GM23248 (cell line): ENCODE results near the gene PAK1. TPM values are rescaled to one million over a fixed set of nuclear protein-coding genes. Genes with fewer than 3 reads are reported as not detected.

ENCODE experiments used
- DNase-seq: peaks from one replicate; pipeline ENCODE4 v3.0.0-alpha.2; 2015
- H2AFZ ChIP-seq: fragments of 200-600 bp; sonication (generic); 2 replicates; pipeline ENCODE4 v1.6.1; 2016; ENCODE audit warnings: antibody characterized with exemption
- H3F3A ChIP-seq: fragments of 200-600 bp; sonication (generic); 2 replicates; pipeline ENCODE4 v1.6.1; 2016; ENCODE audit warnings: mild to moderate bottlenecking, antibody characterized with exemption, mixed run types; ENCODE audit not compliant: insufficient read depth
- H3K27ac ChIP-seq: fragments of 200-600 bp; sonication (generic); 2 replicates; pipeline ENCODE4 v1.5.1; 2016; ENCODE audit warnings: mild to moderate bottlenecking
- H3K27me3 ChIP-seq: fragments of 200-600 bp; sonication (generic); replicated peaks from 2 replicates; pipeline ENCODE4 v1.6.1; 2016; ENCODE audit warnings: mild to moderate bottlenecking; ENCODE audit not compliant: insufficient read depth
- H3K36me3 ChIP-seq: fragments of 200-600 bp; sonication (generic); 2 replicates; pipeline ENCODE4 v1.6.1; 2016; ENCODE audit warnings: low read depth, mild to moderate bottlenecking
- H3K4me1 ChIP-seq: fragments of 200-600 bp; sonication (generic); 2 replicates; pipeline ENCODE4 v1.6.1; 2016; ENCODE audit warnings: mild to moderate bottlenecking; ENCODE audit not compliant: insufficient read depth
- H3K4me2 ChIP-seq: fragments of 200-600 bp; sonication (generic); one replicate; pipeline ENCODE4 v1.6.1; 2016; ENCODE audit warnings: mild to moderate bottlenecking; ENCODE audit not compliant: unreplicated experiment
- H3K4me3 ChIP-seq: fragments of 200-600 bp; sonication (generic); 2 replicates; pipeline ENCODE4 v1.5.1; 2016; ENCODE audit warnings: mild to moderate bottlenecking
- H3K79me2 ChIP-seq: fragments of 200-600 bp; sonication (generic); 2 replicates; pipeline ENCODE4 v1.6.1; 2016; ENCODE audit warnings: mild to moderate bottlenecking; ENCODE audit not compliant: insufficient read depth
- H3K9ac ChIP-seq: fragments of 200-600 bp; sonication (generic); 2 replicates; pipeline ENCODE4 v1.6.1; 2016; ENCODE audit warnings: mild to moderate bottlenecking
- H3K9me2 ChIP-seq: fragments of 200-600 bp; sonication (generic); 2 replicates; pipeline ENCODE4 v1.6.1; 2016; ENCODE audit warnings: mixed run types, mild to moderate bottlenecking, moderate library complexity; ENCODE audit not compliant: insufficient read depth
- H3K9me3 ChIP-seq: fragments of 200-600 bp; sonication (generic); one replicate; pipeline ENCODE4 v1.6.1; 2017; ENCODE audit warnings: low read depth
- H4K20me1 ChIP-seq: fragments of 200-600 bp; sonication (generic); 2 replicates; pipeline ENCODE4 v1.6.0; 2016; ENCODE audit not compliant: insufficient read depth
- EZH2 ChIP-seq: fragments of 200-600 bp; sonication (generic); IDR thresholded peaks from 2 replicates; pipeline ENCODE4 v1.6.1; 2018; ENCODE audit warnings: antibody characterized with exemption, mild to moderate bottlenecking; ENCODE audit not compliant: insufficient read depth, poor library complexity, severe bottlenecking
- EZH2phosphoT487 ChIP-seq: fragments of 200-600 bp; sonication (generic); IDR thresholded peaks from 2 replicates; pipeline ENCODE4 v1.6.1; 2018; ENCODE audit warnings: antibody characterized with exemption, moderate library complexity, mild to moderate bottlenecking, low read depth; ENCODE audit not compliant: insufficient read depth
- WGBS, 2 experiments: methylation state at CpG; one replicate each; pipeline ENCODE4 v1.1.6; 2015 to 2017; ENCODE audit warnings: low lambda C conversion rate in 2 of 2, low coverage in 1 of 2; ENCODE audit errors: missing lambda C conversion rate in 2 of 2; 5-methylcytosine and 5-hydroxymethylcytosine counted together
- in situ Hi-C: fragments of 300-500 bp; cut with MboI; formaldehyde crosslinking; loops from 2 replicates; pipeline ENCODE4 v1.15.0; 2020
- polyA plus RNA-seq: library from polyadenylated mRNA; unstranded; fragments of >200 nt; fragmentation: Nextera tagmentation; extraction: Ambion mirVana; gene quantifications from 2 replicates; pipeline ENCODE4 v1.2.1, GENCODE V29; 2016
- total RNA-seq: library from RNA; depleted of rRNA; stranded (reverse); fragments of >200 nt; shearing (Covaris generic); gene quantifications from 2 replicates; pipeline ENCODE4 v1.2.3, GENCODE V29; 2014

The PAK1 gene
- total and polyA plus RNA-seq, 2 experiments from 2014 or later, result 20.3 to 23.8 TPM

- Histone ChIP-seq H3K36me3 (no peaks in the 10 kb centered on the region), H3K4me2 (no peak overlapping the region), H3K79me2 (peaks cover 87% of the 10 kb centered on the region), H3K4me3 (no peak overlapping the region), H3F3A (0 out of 2 replicates have a peak, but pooled peaks cover 6% of the 10 kb centered on the region), H3K9me3 (no peaks in the 10 kb centered on the region), H3K27ac (no peak overlapping the region), H2AFZ (no peak overlapping the region), H4K20me1 (no peaks in the 10 kb centered on the region), H3K27me3 (no peaks in the 10 kb centered on the region), H3K9me2 (no peaks in the 10 kb centered on the region), H3K4me1 (no peaks in the 10 kb centered on the region), H3K9ac (no peak overlapping the region)
- DNase-seq, result no peak
- 68 to 75% methylated on average over 5 of the region's 5 CpGs for WGBS, 2 experiments
- TF ChIP-seq EZH2phosphoT487 (no peak), EZH2 (no peak)
- in situ Hi-C loops, result no loop called here
Observed at GRCh38 chr11:77400775-77401449, 73.0 kb downstream of the PAK1 start.

- Histone ChIP-seq H3K27ac (no peak overlapping the region), H3K36me3 (no peaks in the 10 kb centered on the region), H3K79me2 (peaks cover 87% of the 10 kb centered on the region), H3K4me3 (no peak overlapping the region), H3K4me2 (no peak overlapping the region), H3K9me2 (no peaks in the 10 kb centered on the region), H3K9ac (no peak overlapping the region), H3K27me3 (no peaks in the 10 kb centered on the region), H2AFZ (no peak overlapping the region), H4K20me1 (no peaks in the 10 kb centered on the region), H3K9me3 (no peaks in the 10 kb centered on the region), H3K4me1 (no peaks in the 10 kb centered on the region), H3F3A (0 out of 2 replicates have a peak, but pooled peaks cover 6% of the 10 kb centered on the region)
- 51 to 57% methylated on average over 2 of the region's 2 CpGs for WGBS, 2 experiments
- TF ChIP-seq EZH2phosphoT487 (no peak), EZH2 (no peak)
- in situ Hi-C loops, result no loop called here
- no peak for DNase-seq
Observed at GRCh38 chr11:77400271-77400670, 73.6 kb downstream of the PAK1 start.

- Histone ChIP-seq H3K4me1 (no peaks in the 10 kb centered on the region), H4K20me1 (no peaks in the 10 kb centered on the region), H3K27ac (no peak overlapping the region), H3K4me2 (no peak overlapping the region), H3F3A (no peaks in the 10 kb centered on the region), H3K9me2 (no peaks in the 10 kb centered on the region), H3K4me3 (no peak overlapping the region), H3K27me3 (no peaks in the 10 kb centered on the region), H3K9me3 (no peaks in the 10 kb centered on the region), H3K36me3 (no peaks in the 10 kb centered on the region), H2AFZ (no peak overlapping the region), H3K9ac (no peak overlapping the region), H3K79me2 (peaks cover 70% of the 10 kb centered on the region)
- 93 to 100% methylated on average over 1 of the region's 1 CpG for WGBS, 2 experiments
- in situ Hi-C loops, result no loop called here
- no peak for DNase-seq
- TF ChIP-seq EZH2phosphoT487, result no peak
Observed at GRCh38 chr11:77397631-77398030, 76.3 kb downstream of the PAK1 start.

GRCh38 chr11:77396911-77397310, 77.0 kb downstream of the PAK1 start:
- Histone ChIP-seq H4K20me1 (no peaks in the 10 kb centered on the region), H2AFZ (no peak overlapping the region), H3K9me2 (no peaks in the 10 kb centered on the region), H3K9ac (no peak overlapping the region), H3K27me3 (no peaks in the 10 kb centered on the region), H3K36me3 (no peaks in the 10 kb centered on the region), H3K27ac (no peak overlapping the region), H3K4me1 (no peaks in the 10 kb centered on the region), H3F3A (no peaks in the 10 kb centered on the region), H3K79me2 (peaks cover 63% of the 10 kb centered on the region), H3K4me2 (no peak overlapping the region), H3K9me3 (no peaks in the 10 kb centered on the region), H3K4me3 (no peak overlapping the region)
- no peak for TF ChIP-seq EZH2
- TF ChIP-seq EZH2phosphoT487, result no peak
- WGBS, 2 experiments, result 68 to 72% methylated on average over 2 of the region's 2 CpGs
- in situ Hi-C loops, result no loop called here
- DNase-seq, result no peak

- WGBS, 2 experiments, result 98 to 99% methylated on average over 3 of the region's 3 CpGs
Observed at GRCh38 chr11:77396305-77396704, 77.6 kb downstream of the PAK1 start.

More at GRCh38 chr11:77396305-77396704, 77.6 kb downstream of the PAK1 start:
- Histone ChIP-seq H3K4me3 (no peak overlapping the region), H3K9me2 (no peaks in the 10 kb centered on the region), H3K36me3 (no peaks in the 10 kb centered on the region), H3K9ac (no peak overlapping the region), H3F3A (no peaks in the 10 kb centered on the region), H3K79me2 (peaks cover 59% of the 10 kb centered on the region), H2AFZ (no peak overlapping the region), H3K27me3 (no peaks in the 10 kb centered on the region), H3K9me3 (no peaks in the 10 kb centered on the region), H3K27ac (no peak overlapping the region), H4K20me1 (no peaks in the 10 kb centered on the region), H3K4me2 (no peak overlapping the region), H3K4me1 (no peaks in the 10 kb centered on the region)
- in situ Hi-C loops, result no loop called here
- TF ChIP-seq EZH2phosphoT487 (no peak), EZH2 (no peak)
- no peak for DNase-seq
